Inflammatory macrophage treated with lipopolysaccharide for 1 hour (primary cell): Measurements from ENCODE around the gene AMBP.

Source experiments
- DNase-seq, 2 donors: peaks; one replicate each; pipeline ENCODE4 v3.0.0-alpha.2; 2020 to 2022

Gene AMBP

GRCh38 chr9:114112778-114113584 is 34.9 kb upstream of the AMBP start:
- DNase-seq = no peak

- no peak for DNase-seq
These were observed 34.2 kb upstream of the AMBP start for GRCh38 chr9:114112325-114112724.

- DNase-seq = no peak
These were observed 32.1 kb upstream of the AMBP start for GRCh38 chr9:114110180-114110579.

- no peak for DNase-seq
These were observed 31.0 kb upstream of the AMBP start for GRCh38 chr9:114109124-114109523.

- peak; percentile 24 to 80 for DNase-seq
These were observed 30.1 kb upstream of the AMBP start for GRCh38 chr9:114108016-114108833.

- no peak for DNase-seq
These were observed 29.3 kb upstream of the AMBP start for GRCh38 chr9:114107286-114108001.

- DNase-seq = no peak
These were observed 27.1 kb upstream of the AMBP start for GRCh38 chr9:114105236-114105635.

- no peak for DNase-seq
These were observed 24.4 kb upstream of the AMBP start for GRCh38 chr9:114102484-114102883.

- no peak for DNase-seq
These were observed 22.4 kb upstream of the AMBP start for GRCh38 chr9:114100536-114100935.

- DNase-seq = no peak
These were observed 21.7 kb upstream of the AMBP start for GRCh38 chr9:114099669-114100270.

GRCh38 chr9:114098936-114099668 is 21.0 kb upstream of the AMBP start, which contains the start of gene KIF12:
KIF12 (minus strand) TSS chr9:114099292; CDS start chr9:114099276, 16 bp downstream.
- no peak for DNase-seq

- DNase-seq = peak in 1 of 2 donors; percentile 32
These were observed 20.2 kb upstream of the AMBP start for GRCh38 chr9:114098021-114098935.

- DNase-seq = no peak
These were observed 19.5 kb upstream of the AMBP start for GRCh38 chr9:114097613-114098020.

- DNase-seq = no peak
These were observed 18.9 kb upstream of the AMBP start for GRCh38 chr9:114096866-114097612.

GRCh38 chr9:114096041-114096511 is 18.0 kb upstream of the AMBP start:
- no peak for DNase-seq

GRCh38 chr9:114094971-114095370 is 16.9 kb upstream of the AMBP start:
- no peak for DNase-seq

GRCh38 chr9:114093761-114094505 is 15.8 kb upstream of the AMBP start:
- no peak for DNase-seq

- DNase-seq = no peak
These were observed 15.0 kb upstream of the AMBP start for GRCh38 chr9:114093031-114093471.

- DNase-seq = no peak
These were observed 14.2 kb upstream of the AMBP start for GRCh38 chr9:114092336-114092735.
